NCI-H1436 (cell line): ENCODE data around the gene RHPN2.
"Not testable (repeated sequence)": the region's sequence is repeated elsewhere in the genome, so short reads cannot be mapped to it uniquely, and the experiment has no call there.

Experiments used
- DNase-seq: peaks from one replicate; lab custom pipeline; 2025; lab: John Stamatoyannopoulos, UW

The RHPN2 gene

DNA sequence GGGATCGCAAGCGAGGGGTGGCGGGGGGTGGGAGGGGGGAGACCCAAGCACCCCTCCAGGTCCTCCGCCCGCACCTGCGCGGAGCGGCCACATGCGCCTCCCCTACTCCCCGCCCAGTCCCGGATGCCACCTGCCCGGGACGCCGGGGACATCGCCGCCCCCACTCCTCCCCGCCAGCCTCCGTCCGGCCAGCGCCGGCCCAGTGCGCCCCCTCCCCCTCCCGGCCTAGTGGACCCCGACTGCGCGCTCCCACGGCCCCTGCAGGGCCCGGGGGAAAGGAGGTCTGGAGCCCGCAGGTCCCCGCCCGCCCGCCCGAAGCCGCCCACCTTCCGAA lies 263 bp downstream of the RHPN2 start:
- peak; percentile 40 for DNase-seq

DNA sequence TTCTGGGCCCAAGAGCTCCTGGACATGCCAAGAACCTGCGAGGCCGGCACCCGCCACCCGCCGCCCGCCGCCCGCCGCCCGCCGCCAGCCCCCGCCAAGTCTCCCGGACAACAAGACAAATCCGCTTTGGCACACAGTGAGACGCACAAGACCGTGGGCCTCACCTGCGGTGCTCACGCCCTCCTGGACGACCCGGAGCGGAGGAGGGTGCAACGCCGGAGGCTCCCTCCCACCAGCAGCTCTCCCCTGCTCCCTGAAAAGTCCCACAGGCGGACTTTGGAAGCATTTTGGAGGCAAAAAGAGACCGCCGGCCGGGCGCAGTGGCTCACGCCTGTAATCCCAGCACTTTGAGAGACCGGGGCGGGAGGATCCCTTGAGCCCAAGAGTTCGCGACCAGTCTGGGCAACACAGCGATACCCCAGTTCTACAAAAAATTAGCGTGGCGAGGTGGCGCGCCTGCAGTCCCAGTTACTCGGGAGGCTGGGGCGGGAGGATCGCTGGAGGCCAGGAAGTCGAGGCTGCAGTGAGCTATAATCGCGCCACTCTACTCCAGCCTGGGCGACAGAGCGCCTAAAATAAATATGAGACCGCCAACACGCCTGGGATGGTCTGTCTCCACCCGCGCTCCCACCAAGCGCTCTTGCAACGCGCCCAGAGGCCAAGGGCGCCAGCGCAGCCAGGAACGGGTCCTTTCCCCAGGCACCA lies 783 bp downstream of the RHPN2 start:
- no peak for DNase-seq

DNA sequence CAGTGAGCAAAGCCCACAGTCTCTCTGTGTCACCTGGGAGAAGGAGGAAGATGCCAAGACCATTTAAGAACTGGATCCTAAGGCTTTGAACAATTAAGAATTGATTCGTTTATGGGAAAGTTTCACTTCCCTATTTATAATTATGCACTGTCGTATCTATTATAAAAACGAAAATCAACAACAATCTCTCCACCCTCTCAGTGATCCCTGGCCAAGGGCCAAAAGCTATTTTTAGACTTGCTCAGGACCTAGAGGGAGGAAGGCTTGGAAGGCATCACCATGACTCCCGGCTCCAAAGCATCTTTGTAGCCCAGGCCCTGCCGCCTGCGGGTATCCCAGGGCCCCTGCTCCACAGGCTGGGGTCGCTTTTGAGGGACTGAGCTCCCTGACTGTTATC lies 1.3 kb downstream of the RHPN2 start:
- no peak for DNase-seq

DNA sequence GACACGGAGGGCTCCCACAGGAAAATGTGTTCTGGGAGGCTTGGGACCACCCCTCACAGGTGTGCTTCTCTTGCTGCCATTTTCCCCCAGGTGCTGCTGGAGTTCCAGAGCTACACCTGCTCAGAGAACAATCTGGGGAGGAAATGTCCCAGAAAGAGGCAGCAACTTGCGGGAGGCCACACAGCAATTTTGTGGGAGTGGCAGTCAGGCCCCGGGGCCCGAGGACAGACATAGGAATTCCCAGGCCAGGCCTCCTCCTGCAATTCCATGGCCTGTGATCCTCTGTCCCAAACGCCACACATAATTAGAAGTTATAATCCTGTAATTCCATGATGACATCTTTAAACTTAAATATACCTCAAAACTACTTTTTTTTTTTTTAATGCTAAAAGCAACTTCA lies 1.8 kb downstream of the RHPN2 start:
- no peak for DNase-seq

DNA sequence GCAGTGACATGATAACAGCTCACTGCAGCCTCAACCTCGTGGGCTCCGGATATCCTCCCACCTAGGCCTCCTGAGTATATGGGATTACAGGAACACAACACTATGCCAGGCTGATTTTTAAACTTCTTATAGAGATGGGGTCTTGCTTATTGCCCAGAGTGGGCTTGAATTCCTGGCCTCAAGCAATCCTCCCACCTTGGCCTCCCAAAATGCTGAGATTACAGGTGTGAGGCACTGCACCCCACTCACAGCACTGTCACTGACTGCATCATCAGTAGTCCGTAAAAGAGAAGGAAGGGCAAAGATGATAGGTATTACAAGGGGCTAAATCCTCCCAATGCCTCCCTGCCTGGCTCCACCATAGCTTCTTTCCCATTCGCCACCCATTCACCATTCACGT lies 4.1 kb downstream of the RHPN2 start:
- no peak for DNase-seq

DNA sequence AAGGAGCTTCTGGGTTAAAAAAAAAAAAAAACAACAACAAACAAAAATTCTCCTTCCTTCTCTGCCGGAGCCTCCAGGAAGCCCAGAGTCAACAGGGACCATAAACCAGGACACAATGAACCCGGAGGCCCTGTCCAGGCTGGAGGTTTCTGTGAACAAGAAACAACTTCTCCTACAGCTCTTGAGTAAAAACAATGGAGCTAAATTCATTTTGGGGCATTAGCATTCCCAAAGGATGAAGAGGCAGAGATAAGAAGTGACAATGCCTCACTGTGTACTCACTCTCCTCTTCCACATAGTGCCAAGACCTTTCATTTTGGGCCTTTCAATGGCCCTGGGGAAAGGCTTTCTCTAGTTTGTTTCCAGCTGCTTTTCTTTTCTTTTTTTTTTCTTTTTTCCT lies 9.0 kb downstream of the RHPN2 start:
- no peak for DNase-seq

DNA sequence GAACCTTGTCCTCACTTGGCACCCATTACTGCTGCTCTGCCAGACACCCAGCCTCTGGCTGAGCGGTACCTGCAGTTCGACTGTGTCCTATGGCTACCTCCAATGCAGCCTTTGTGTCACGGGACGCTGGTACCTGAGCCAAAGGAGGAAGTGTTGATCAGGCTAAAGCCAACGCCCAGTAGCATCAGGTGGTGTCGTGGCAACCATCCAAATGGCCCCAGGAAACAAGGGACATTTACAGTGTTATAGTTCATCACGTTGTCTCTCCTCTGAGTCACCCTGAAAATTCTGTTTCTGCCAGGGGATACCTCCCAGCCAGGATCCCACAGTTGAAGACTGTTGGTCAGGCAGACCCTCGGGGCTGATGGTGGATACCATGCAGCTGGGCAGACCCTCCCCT lies 10.1 kb downstream of the RHPN2 start:
- no peak for DNase-seq

DNA sequence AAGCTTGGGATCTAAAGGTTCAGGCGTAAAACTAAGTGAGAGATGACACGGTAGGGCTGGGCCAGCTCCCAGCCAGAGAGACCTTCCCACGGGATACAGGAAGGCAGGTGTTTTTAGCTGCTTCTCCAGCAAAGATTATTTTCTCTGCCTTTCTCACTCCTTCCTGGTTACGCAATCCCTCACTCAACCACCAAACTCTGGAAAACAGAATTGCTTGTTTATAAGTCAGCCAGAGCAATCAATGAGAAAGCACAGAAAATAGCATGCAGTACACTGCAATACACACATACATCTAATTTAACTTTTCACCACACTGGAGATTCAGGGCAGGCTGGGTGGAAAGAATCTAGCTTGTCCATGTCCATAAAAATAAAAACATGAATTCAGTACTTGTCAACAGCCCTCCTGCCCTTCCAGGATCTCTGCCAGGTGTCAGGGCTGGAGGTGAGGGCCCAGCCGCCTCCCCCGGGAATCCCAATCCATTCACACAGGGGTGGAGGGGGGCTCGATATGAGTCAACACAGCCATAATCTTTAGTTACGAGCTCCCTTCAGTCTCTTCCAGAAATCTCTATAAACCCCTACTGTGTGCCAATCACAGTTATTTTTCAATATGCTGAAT lies 12.2 kb downstream of the RHPN2 start:
- DNase-seq, result no peak

DNA sequence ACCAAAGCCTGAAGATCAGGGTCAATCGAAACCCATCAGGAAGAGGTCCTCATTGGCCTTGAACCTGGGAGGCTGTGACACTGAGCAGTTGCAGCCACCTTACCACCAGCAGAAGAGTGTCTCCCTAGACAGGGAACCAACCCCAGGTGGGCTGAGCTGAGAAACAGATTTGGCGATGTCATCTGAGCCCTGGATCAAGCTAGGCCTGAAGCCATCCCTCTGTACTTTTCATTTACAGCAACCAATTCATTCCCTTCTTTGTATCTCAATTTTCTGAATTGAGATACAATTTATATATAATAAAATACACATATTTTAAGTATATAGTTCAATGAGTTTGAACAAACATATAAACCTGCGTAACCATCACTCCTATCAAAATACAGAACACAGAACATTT lies 14.6 kb downstream of the RHPN2 start:
- DNase-seq, result no peak

DNA sequence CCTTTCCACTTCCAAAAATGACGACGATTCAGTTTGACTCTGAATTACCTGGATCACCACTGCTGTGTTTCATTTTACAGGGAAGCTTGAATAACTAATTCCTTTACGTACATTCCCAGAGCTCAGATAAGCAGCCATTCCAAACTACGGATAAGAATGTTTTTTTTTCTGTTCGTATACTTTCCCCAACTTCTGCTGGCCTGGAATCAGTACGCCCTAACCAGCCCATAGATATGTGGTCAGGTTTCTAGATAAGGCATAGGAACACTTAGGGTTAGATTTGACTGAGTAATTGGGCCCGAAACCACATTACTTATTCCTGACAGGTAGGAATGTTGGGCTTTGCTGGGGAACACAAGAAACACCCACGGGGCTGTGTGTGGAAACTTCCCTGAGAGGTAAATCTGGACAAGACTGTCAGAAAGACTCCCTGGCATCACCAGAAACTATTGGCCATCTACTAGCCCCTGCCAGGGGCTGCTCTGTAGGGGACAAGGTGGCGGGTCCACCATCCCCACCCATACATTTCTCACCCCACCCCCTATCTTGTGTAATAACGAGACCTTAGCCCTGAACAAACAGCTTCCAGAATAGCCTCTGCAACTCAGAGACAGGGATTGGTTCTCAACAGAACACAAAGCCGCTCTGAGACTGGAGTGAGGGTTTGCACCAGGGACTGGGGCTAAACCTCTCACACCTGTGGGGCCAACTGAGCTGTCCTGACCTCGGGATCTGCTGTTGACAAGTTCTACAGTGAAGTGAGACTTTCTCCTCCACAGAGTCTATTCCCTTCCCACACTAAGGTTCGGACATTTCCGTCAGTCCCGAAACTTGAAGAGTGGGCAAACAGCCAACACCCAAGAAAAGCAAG lies 15.6 kb downstream of the RHPN2 start:
- no peak for DNase-seq

DNA sequence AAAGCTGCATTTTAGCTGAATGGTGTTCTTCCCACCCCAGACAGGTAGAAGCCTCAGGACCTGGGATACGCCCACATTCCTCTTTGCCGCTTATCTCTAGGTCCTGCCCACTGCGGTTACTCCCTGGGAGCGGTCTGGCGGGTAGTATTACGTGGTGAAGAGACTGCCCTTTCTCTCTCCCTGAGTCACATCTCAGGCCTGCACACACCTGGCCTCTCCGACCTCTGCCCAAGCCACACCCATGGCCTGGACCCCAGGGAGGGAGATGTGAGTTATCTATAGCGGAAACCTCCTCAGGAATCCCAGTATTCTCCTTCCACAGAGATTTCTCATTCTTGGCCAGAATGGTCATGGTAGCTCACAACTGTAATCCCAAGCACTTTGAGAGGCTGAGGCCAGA lies 17.3 kb downstream of the RHPN2 start:
- DNase-seq, result no peak

DNA sequence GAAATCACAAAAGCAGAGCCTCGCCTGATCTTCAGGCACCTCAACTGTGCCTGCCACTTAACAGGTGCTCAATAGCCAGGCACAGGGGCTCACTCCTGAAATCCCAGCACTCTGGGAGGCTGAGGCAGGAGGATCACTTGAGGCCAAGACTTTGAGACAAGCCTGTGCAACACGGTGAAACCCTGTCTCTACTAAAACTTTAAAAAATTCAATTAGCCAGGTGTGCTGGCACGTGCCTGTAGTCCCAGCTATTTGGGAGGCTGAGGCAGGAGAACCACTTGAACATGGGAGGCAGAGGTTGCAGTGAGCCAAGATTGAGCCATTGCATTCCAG lies 22.9 kb downstream of the RHPN2 start:
- not testable (repeated sequence) for DNase-seq

DNA sequence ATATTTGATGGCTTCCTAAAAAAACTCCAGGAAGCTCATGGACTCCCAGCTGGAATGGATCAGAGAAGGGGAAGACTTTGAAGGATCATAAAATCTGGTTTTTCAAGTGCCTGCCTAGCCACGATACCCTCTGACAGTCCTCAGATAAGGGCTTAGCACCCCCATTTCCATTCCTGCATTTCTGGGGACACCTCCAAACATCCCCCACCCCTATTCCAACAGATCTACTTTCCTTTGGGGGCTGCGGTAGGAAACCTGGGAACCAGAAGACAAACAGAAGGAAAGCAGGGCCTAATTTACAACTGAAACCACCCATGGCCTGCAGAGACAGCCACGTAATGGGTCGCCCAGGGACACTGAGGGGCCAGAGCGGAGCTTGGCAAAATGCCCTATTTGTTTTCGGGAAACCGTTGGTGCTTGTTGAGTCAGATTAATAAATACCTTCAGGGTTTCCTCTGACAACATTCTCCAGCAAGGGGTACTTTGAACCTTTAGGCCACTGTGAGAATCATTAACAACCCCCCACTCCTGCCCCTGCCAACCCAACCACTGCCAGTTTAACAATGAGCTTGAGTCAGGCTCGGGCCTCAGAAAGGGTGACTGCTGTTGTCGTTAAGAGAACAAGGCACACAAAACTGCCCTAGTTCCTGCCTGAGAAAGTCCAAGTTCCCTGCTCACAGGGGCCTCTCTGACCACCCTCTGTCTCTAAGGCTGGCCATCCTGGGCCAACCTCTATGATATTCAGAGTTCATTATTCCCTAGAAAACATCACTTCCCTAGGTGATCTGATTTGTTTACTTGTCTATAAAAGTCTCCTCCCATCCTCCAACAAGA lies 23.5 kb downstream of the RHPN2 start:
- DNase-seq, result no peak

DNA sequence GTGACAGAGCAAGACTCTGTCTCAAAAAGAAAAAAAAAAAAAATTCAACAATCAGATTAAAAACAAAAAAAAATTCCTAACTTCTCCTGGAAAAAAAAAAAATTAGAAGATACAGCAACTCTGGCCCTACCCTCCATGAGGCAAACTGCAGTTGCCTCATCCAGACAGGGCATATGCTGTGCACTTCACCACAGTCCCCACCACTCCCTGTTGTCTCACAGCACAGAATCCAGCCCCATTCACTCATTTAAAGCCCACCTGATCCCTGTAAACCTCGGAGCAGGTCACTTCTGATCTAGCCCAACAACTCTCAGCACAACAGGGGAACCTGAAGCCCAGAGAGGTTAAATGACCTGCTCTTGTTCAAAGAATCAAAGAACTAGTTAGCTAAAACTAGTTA lies 24.9 kb downstream of the RHPN2 start:
- no peak for DNase-seq

DNA sequence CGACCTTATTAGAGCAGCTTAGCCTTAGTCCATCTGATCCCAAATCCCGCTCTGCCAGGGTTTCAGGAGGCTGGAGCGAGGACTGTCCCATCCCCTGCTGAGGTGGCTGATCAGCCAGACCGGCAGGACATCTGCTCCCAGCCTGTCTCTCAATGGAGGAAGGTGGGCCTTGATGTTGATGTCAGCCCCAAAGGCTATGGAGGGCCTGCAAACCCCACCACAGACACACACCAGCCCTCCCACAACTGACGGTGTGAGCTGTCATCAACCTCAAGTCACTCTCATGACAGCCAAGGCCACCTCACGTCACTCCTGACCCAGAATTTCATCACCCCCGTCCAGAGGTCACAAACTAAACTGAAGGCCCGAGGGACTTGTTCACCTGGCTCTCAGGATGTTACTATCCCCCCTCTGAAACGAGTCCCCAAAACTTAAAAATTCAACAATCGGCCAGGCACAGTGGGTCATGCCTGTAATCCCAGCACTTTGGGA lies 25.5 kb downstream of the RHPN2 start:
- no peak for DNase-seq

DNA sequence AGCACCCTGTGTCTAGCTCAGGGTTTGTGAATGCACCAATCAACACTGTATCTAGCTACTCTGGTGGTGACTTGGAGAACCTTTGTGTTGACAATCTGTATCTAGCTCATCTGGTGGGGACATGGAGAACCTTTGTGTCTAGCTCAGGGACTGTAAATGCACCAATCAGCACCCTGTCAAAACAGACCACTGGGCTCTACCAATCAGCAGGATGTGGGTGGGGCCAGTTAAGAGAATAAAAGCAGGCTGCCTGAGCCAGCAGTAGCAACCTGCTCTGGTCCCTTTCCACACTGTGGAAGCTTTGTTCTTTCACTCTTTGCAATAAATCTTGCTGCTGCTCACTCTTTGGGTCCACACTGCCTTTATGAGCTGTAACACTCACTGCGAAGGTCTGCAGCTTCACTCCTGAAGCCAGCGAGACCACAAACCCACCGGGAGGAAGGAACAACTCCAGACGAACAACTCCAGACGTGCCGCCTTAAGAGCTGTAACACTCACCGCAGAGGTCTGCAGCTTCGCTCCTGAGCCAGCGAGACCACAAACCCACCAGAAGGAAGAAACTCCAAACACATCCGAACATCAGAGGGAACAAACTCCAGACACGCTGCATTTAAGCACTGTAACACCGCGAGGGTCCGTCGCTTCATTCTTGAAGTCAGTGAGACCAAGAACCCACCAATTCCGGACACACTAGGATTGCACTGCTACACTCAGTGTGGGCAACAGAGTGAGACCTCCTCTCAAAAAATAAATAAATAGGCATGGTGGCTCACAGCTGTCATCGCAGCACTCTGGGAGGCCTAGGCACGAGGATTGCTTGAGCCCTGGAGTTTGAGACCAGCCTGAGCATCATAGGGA lies 27.3 kb downstream of the RHPN2 start:
- DNase-seq, result not testable (repeated sequence)

DNA sequence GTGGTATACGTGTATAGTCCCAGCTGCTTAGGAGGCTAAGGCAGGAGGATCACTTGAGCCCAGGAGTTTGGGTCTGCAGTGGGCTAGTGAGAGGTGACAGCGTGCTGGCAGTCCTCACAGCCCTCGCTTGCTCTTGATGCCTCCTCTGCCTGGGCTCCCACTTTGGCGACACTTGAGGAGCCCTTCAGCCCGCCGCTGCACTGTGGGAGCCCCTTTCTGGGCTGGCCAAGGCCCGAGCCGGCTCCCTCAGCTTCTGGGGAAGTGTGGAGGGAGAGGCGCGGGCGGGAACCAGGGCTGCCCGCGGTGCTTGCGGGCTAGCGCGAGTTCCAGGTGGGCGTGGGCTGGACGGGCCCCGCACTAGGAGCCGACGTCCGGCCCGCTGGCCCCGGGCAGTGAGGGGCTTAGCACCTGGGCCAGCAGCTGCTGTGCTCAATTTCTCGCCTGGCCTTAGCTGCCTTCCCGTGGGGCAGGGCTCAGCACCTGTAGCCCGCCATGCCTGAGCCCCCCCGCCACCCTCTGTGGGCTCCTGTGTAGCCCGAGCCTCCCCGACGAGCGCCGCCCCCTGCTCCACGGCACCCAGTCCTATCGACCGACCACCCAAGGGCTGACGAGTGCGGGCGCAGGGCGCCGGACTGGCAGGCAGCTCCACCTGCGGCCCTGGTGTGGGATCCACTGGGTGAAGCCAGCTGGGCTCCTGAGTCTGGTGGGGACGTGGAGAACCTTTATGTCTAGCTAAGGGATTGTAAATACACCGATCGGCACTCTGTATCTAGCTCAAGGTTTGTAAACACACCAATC lies 28.1 kb downstream of the RHPN2 start:
- not testable (repeated sequence) for DNase-seq

DNA sequence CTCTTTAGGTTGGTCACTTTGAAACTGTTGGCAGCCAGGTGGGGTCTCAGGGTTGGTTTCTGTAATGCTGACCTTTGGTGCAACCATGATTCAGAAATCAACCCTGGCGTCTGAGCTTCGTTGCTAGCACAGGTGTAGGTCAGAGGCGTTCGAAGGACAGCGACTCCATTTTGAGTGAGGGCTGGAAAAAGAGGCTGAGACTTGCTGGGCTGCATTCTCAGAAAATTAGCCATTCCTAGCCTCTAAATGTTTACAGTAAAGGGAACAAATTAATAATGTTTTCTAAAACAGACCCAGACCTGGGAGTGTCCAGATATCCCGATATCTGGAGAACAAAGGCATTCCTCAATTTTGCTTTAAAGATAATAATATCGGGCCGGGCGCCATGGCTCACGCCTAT lies 29.2 kb downstream of the RHPN2 start:
- DNase-seq, result no peak

DNA sequence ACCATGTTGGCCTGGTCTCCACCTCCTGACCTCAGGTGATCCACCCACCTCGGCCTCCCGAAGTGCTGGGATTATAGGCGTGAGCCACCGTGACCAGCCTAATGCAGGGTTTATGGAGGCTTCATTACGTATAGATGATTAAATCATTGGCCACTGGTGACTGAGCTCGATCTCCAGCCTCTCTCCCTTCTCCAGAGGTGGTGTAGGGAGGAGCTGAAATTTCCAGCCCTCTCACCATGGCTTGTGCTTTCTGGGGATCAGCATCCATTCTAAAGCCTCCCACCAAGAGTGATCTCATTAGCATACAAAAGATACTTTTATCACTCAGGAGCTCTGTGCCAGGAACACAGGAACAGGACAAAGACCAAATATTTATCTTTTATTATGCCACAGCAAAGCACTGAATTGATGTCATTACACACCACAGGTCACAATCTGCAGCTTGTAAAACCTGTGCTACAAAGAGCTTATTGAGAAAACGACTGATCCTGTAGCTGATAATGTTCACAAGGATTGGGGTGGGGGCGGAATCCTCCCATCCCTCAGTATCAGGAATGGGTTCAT lies 32.4 kb downstream of the RHPN2 start:
- DNase-seq, result no peak

DNA sequence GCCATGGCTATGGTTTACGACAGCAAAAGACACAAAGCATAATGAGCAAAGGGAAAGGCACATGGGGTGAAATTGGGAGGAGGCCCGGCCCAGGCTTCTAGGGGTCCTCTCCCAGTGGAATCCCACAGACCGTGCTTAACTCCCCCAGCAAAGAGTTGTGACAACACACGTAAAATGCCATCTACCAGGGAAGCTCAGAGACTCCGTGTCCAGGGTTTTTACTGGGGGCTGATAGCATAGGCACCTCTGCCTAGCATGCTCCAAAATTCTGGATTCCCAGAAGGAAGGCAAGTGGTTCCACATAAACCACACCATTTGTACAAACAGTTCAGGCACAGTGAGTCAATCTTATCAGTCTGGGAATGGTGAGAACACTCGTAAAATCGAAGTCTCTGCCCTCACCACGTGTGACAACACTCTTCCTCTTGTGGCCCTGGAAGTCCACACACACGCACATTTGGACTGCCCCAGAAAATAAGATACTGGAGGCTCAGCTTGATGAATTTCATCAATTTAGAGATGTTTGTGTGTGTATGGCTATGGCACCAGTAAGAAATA lies 34.9 kb downstream of the RHPN2 start:
- no peak for DNase-seq
